HG02938 (cell line): Measurements from ENCODE around the gene PARPBP.
"Not testable (repeated sequence)": the region's sequence is repeated elsewhere in the genome, so short reads cannot be mapped to it uniquely, and the experiment has no call there.

Experiments used
- ATAC-seq: cut with Tn5 transposase; IDR thresholded peaks from one replicate; pipeline ENCODE4 v1.9.1; 2021; ENCODE audit warnings: mild to moderate bottlenecking, moderate library complexity; ENCODE audit not compliant: unreplicated experiment

Gene PARPBP

GRCh38 chr12:102240859-102241258 is 120.9 kb downstream of the PARPBP start:
- ATAC-seq, result not testable (repeated sequence)
